IMR-90 (cell line): ENCODE results near the gene TMEM54. TPM values are rescaled to one million over a fixed set of nuclear protein-coding genes. Genes with fewer than 3 reads are reported as not detected.

Experiments
- ATAC-seq: fragments of 200-7000 bp; cut with Tn5 transposase; 2 replicates; pipeline ENCODE4 v1.9.1; 2020; ENCODE audit warnings: low read depth, mild to moderate bottlenecking, moderate library complexity
- BruUV-seq: library from RNA; stranded (reverse); fragments of 400-500 nt; replicated peaks from 2 replicates; lab custom pipeline; 2021; lab: Mats Ljungman, UMichigan
- CTCF ChIA-PET: fragments of 300-600 bp; formaldehyde crosslinking; extraction: SDS; loops from one replicate; lab custom pipeline; 2021; ENCODE audit warnings: antibody characterized with exemption; lab: Yijun Ruan, JAX
- POLR2A ChIA-PET: fragments of 300-600 bp; sonication (Branson Sonifier 250); formaldehyde crosslinking; loops from one replicate; lab custom pipeline; 2022; ENCODE audit warnings: antibody characterized with exemption; ENCODE audit not compliant: unreplicated experiment; lab: Charles Lee
- DNase-seq: peaks from one replicate; pipeline ENCODE4 v3.0.0; 2013
- H2AFZ ChIP-seq: replicated peaks from 2 replicates; pipeline ENCODE3; 2013; ENCODE audit warnings: low read length, mild to moderate bottlenecking; ENCODE audit not compliant: poor library complexity
- H2AK5ac ChIP-seq: 2 replicates; pipeline ENCODE4 v1.6.1; 2013; ENCODE audit warnings: low read depth, low read length, inconsistent platforms
- H2AK9ac ChIP-seq: replicated peaks from 2 replicates; pipeline ENCODE3; 2013; ENCODE audit warnings: mild to moderate bottlenecking, low read depth, low read length, moderate library complexity; ENCODE audit not compliant: poor library complexity
- H2BK120ac ChIP-seq: 2 replicates; pipeline ENCODE4 v1.6.1; 2013; ENCODE audit warnings: low read depth, low read length, inconsistent platforms
- H2BK15ac ChIP-seq: 3 replicates; pipeline ENCODE4 v1.6.1; 2013; ENCODE audit warnings: low read depth, low read length, inconsistent platforms
- H2BK20ac ChIP-seq: 2 replicates; pipeline ENCODE4 v1.6.1; 2013; ENCODE audit warnings: low read depth, mild to moderate bottlenecking, inconsistent platforms, low read length, moderate library complexity
- H2BK5ac ChIP-seq: 2 replicates; pipeline ENCODE4 v1.6.1; 2013; ENCODE audit warnings: mild to moderate bottlenecking, low read depth, low read length, inconsistent platforms; ENCODE audit not compliant: poor library complexity, severe bottlenecking
- H3K14ac ChIP-seq: replicated peaks from 2 replicates; pipeline ENCODE4 v1.6.1; 2013; ENCODE audit warnings: low read depth, low read length, inconsistent platforms
- H3K18ac ChIP-seq: 2 replicates; pipeline ENCODE4 v1.6.1; 2013; ENCODE audit warnings: low read depth, low read length, control low read depth
- H3K23ac ChIP-seq: 2 replicates; pipeline ENCODE4 v1.6.1; 2013; ENCODE audit warnings: low read depth, low read length, inconsistent platforms
- H3K27ac ChIP-seq: 2 replicates; pipeline ENCODE4 v1.5.1; 2013; ENCODE audit warnings: mild to moderate bottlenecking, control low read depth, low read length; ENCODE audit not compliant: insufficient read depth
- H3K27me3 ChIP-seq: 2 replicates; pipeline ENCODE4 v1.6.1; 2013; ENCODE audit warnings: low read length; ENCODE audit not compliant: control insufficient read depth, insufficient read depth
- H3K36me3 ChIP-seq: 2 replicates; pipeline ENCODE4 v1.6.1; 2013; ENCODE audit warnings: low read length, mixed read lengths; ENCODE audit not compliant: control insufficient read depth, insufficient read depth
- H3K4ac ChIP-seq: 2 replicates; pipeline ENCODE4 v1.6.1; 2013; ENCODE audit warnings: low read depth, low read length, inconsistent platforms
- H3K4me1 ChIP-seq: 2 replicates; pipeline ENCODE4 v1.6.1; 2013; ENCODE audit warnings: low read length, mixed read lengths; ENCODE audit not compliant: control insufficient read depth, insufficient read depth
- H3K4me2 ChIP-seq: 2 replicates; pipeline ENCODE4 v1.6.1; 2013; ENCODE audit warnings: low read depth, mild to moderate bottlenecking, control low read depth, low read length, moderate library complexity
- H3K4me3 ChIP-seq: 2 replicates; pipeline ENCODE4 v1.5.1; 2013; ENCODE audit warnings: low read depth, mild to moderate bottlenecking, control low read depth, low read length, moderate library complexity; ENCODE audit not compliant: insufficient read depth
- H3K56ac ChIP-seq: 2 replicates; pipeline ENCODE4 v1.6.1; 2013; ENCODE audit warnings: low read length, inconsistent platforms; ENCODE audit not compliant: insufficient read depth; ENCODE audit errors: extremely low read depth
- H3K79me1 ChIP-seq, 2 experiments: 2 replicates each; pipeline ENCODE4 v1.6.1; 2013; ENCODE audit warnings: low read length in 2 of 2, inconsistent platforms in 1 of 2, low read depth in 1 of 2
- H3K9ac ChIP-seq: 2 replicates; pipeline ENCODE4 v1.6.1; 2013; ENCODE audit warnings: low read depth, low read length, control low read depth
- H3K9me1 ChIP-seq: 2 replicates; pipeline ENCODE4 v1.6.1; 2013; ENCODE audit warnings: low read length, inconsistent platforms; ENCODE audit not compliant: insufficient read depth
- H3K9me3 ChIP-seq: 2 replicates; pipeline ENCODE4 v1.6.1; 2013; ENCODE audit warnings: low read length; ENCODE audit not compliant: control insufficient read depth, insufficient read depth
- H4K20me1 ChIP-seq: 2 replicates; pipeline ENCODE4 v1.6.1; 2013; ENCODE audit warnings: low read length, inconsistent platforms; ENCODE audit not compliant: insufficient read depth
- H4K5ac ChIP-seq: 2 replicates; pipeline ENCODE4 v1.6.1; 2013; ENCODE audit warnings: mild to moderate bottlenecking, low read depth, low read length, control low read depth
- H4K8ac ChIP-seq, 2 experiments: 2 replicates each; pipeline ENCODE4 v1.6.1; 2013; ENCODE audit warnings: low read depth in 2 of 2, low read length in 2 of 2, control low read depth in 1 of 2, inconsistent platforms in 1 of 2
- H4K91ac ChIP-seq: 2 replicates; pipeline ENCODE4 v1.6.1; 2013; ENCODE audit warnings: low read depth, low read length, inconsistent platforms; ENCODE audit not compliant: insufficient read depth
- FOS ChIP-seq: fragments of 150-350 bp; IDR thresholded peaks from 2 replicates; pipeline ENCODE4 v1.6.1; 2016; ENCODE audit warnings: low read depth, low read length
- MXI1 ChIP-seq: IDR thresholded peaks from 2 replicates; pipeline ENCODE4 v1.6.1; 2012; ENCODE audit warnings: low read depth, mild to moderate bottlenecking, low read length, moderate library complexity, borderline replicate concordance
- RAD21 ChIP-seq: IDR thresholded peaks from 2 replicates; pipeline ENCODE4 v1.6.1; 2012; ENCODE audit warnings: low read length, improper control_type of control experiment
- RCOR1 ChIP-seq: IDR thresholded peaks from 2 replicates; pipeline ENCODE4 v1.6.1; 2012; ENCODE audit warnings: mild to moderate bottlenecking, low read length, improper control_type of control experiment; ENCODE audit not compliant: insufficient replicate concordance
- RFX5 ChIP-seq: IDR thresholded peaks from 2 replicates; pipeline ENCODE4 v1.8.0; 2012; ENCODE audit warnings: low read depth, mild to moderate bottlenecking, low read length, moderate library complexity
- USF2 ChIP-seq: fragments of 150-350 bp; IDR thresholded peaks from 2 replicates; pipeline ENCODE4 v1.6.1; 2017; ENCODE audit warnings: mild to moderate bottlenecking, antibody characterized with exemption, low read length, low read depth
- WGBS, 2 experiments: methylation state at CpG; one replicate each; pipeline versions ENCODE4 v1.1.5 to v1.1.7; 2013; ENCODE audit warnings: missing lambda C conversion rate in 2 of 2; ENCODE audit not compliant: insufficient read length in 1 of 2; ENCODE audit errors: extremely low coverage in 2 of 2; 5-methylcytosine and 5-hydroxymethylcytosine counted together
- dilution Hi-C: fragments of 300-500 bp; cut with HindIII; formaldehyde crosslinking; loops from one replicate; pipeline ENCODE4 v1.14.3; 2018; ENCODE audit warnings: low sequenced_read_pairs; ENCODE audit not compliant: unreplicated experiment
- in situ Hi-C: fragments of 300-500 bp; cut with MboI; formaldehyde crosslinking; loops from 3 replicates; pipeline ENCODE4 v1.14.3; 2019; ENCODE audit warnings: low sequenced_read_pairs, inconsistent platforms, mixed read lengths
- intact Hi-C: fragments of 100-400 bp; cut with micrococcal nuclease; formaldehyde crosslinking; loops from 2 replicates; pipeline ENCODE4 v1.10.0; 2022
- polyA plus RNA-seq, 3 experiments: library from polyadenylated mRNA; depleted of rRNA; stranded (reverse); fragments of >200 nt; gene quantifications; 2 replicates each; pipeline ENCODE4 v1.2.3, GENCODE V29; 2012; ENCODE audit warnings: low replicate concordance in 1 of 3
- total RNA-seq: library from RNA; depleted of rRNA; stranded (reverse); fragments of >200 nt; gene quantifications from 2 replicates; pipeline ENCODE4 v1.2.3, GENCODE V29; 2012

Gene TMEM54
- total and polyA plus RNA-seq, 2 of the 4 experiments (the other 2 are of a cell fraction), result 25.5 to 75.2 TPM

- no peak overlapping the region for H3K4me2 ChIP-seq
- ChIA-PET CTCF (interaction anchor here (0.6 to 1.2 kb wide), 2 partner anchors 112 to 327 kb away, joined by 3 read pairs; no protein-coding TSS in a partner anchor), POLR2A (no interaction called here)
Observed at GRCh38 chr1:32902535-32902920, 1.3 kb upstream of the TMEM54 start.

More at GRCh38 chr1:32902535-32902920, 1.3 kb upstream of the TMEM54 start:
- H2AK9ac ChIP-seq, result no peak overlapping the region
- dilution Hi-C loops (no loop called here), in situ Hi-C loops (no loop called here), intact Hi-C loops (no loop called here)
- no peak overlapping the region for H2AFZ ChIP-seq
- H4K8ac ChIP-seq, result no peak overlapping the region
- no peak overlapping the region for H2BK15ac ChIP-seq
- H3K27me3 ChIP-seq, result peaks cover 5% of the 10 kb centered on the region
- H3K23ac ChIP-seq, result no peak overlapping the region
- H3K4ac ChIP-seq, result no peak overlapping the region
- no CpG with 5 or more reads among the region's 6 CpGs for WGBS, 2 experiments
- H4K91ac ChIP-seq, result no peak overlapping the region
- no peak overlapping the region for H2AK5ac ChIP-seq
- H3K56ac ChIP-seq, result no peak overlapping the region
- BruUV-seq, result no TSS peak
- no peak overlapping the region for H3K14ac ChIP-seq
- no peak for DNase-seq
- H3K4me3 ChIP-seq, result no peak overlapping the region
- no peak overlapping the region for H3K27ac ChIP-seq
- no peak overlapping the region for H2BK20ac ChIP-seq
- H4K5ac ChIP-seq, result no peak overlapping the region
- no peak overlapping the region for H2BK120ac ChIP-seq
- peaks cover 2% of the 10 kb centered on the region; the same call in 1 of the 2 replicates for H3K4me1 ChIP-seq
- no peak overlapping the region for H2BK5ac ChIP-seq
- peaks cover 0 to 9% of the 10 kb centered on the region in 2 experiments; a peak in 1 of 4 replicates for H3K79me1 ChIP-seq
- no peaks in the 10 kb centered on the region for H3K9me3 ChIP-seq
- ATAC-seq, result no peak
- H3K18ac ChIP-seq, result no peak overlapping the region
- H3K9me1 ChIP-seq, result peaks cover 6% of the 10 kb centered on the region; the same call in 1 of the 2 replicates
- 0 out of 2 replicates have a peak, but pooled peaks cover 1% of the 10 kb centered on the region for H3K36me3 ChIP-seq
- no peak overlapping the region for H3K9ac ChIP-seq
- no peaks in the 10 kb centered on the region for H4K20me1 ChIP-seq
- TF ChIP-seq FOS (no peak), RAD21 (no peak), RCOR1 (no peak), MXI1 (no peak), USF2 (no peak), RFX5 (no peak)
